Duodenal mucosa (tissue), 2 donors: ENCODE results near the gene WBP4.

Source experiments
- H3K27ac ChIP-seq: one replicate; pipeline ENCODE4 v1.7.0; 2013; ENCODE audit warnings: low read depth, low read length
- H3K27me3 ChIP-seq, 2 donors: one replicate each; pipeline ENCODE4 v1.7.0; 2013; ENCODE audit warnings: low read length in 2 of 2, control low read depth in 1 of 2; ENCODE audit not compliant: insufficient read depth in 2 of 2, control insufficient read depth in 1 of 2
- H3K36me3 ChIP-seq, 2 donors: one replicate each; pipeline ENCODE4 v1.7.0; 2013; ENCODE audit warnings: low read length in 2 of 2, control low read depth in 1 of 2; ENCODE audit not compliant: insufficient read depth in 2 of 2, control insufficient read depth in 1 of 2
- H3K4me1 ChIP-seq, 2 donors: one replicate each; pipeline ENCODE4 v1.7.0; 2013; ENCODE audit warnings: low read length in 2 of 2, control low read depth in 1 of 2; ENCODE audit not compliant: insufficient read depth in 2 of 2, control insufficient read depth in 1 of 2
- H3K4me3 ChIP-seq, 2 donors: one replicate each; pipeline ENCODE4 v1.7.0; 2013; ENCODE audit warnings: low read length in 2 of 2, low read depth in 1 of 2
- H3K9ac ChIP-seq, 2 donors: one replicate each; pipeline ENCODE4 v1.7.0; 2013; ENCODE audit warnings: low read length in 2 of 2, low read depth in 1 of 2
- H3K9me3 ChIP-seq, 2 donors: one replicate each; pipeline ENCODE4 v1.7.0; 2013; ENCODE audit warnings: low read length in 2 of 2, control low read depth in 1 of 2; ENCODE audit not compliant: control insufficient read depth in 1 of 2

Gene WBP4

GRCh38 chr13:41061075-41061913, at the start of gene WBP4:
WBP4 (plus strand) TSS chr13:41061509; CDS start chr13:41061674, 165 bp downstream.
- H3K27ac ChIP-seq: peak within 1 kb of the TSS; percentile 98
- peaks cover 8 to 9% of the 10 kb centered on the region in 2 donors for H3K36me3 ChIP-seq
- H3K4me3 ChIP-seq: peak within 1 kb of the TSS; percentile 83 to 96
- H3K9me3 ChIP-seq: no peaks in the 10 kb centered on the region
- peaks cover 43 to 51% of the 10 kb centered on the region in 2 donors for H3K4me1 ChIP-seq
- peak within 1 kb of the TSS; percentile 82 to 97 for H3K9ac ChIP-seq
- no peaks in the 10 kb centered on the region for H3K27me3 ChIP-seq

- Histone ChIP-seq H3K4me3 (no peak overlapping the region), H3K9me3 (no peaks in the 10 kb centered on the region), H3K36me3 (no peaks in the 10 kb centered on the region), H3K27me3 (no peaks in the 10 kb centered on the region), H3K27ac (no peak overlapping the region), H3K4me1 (peaks cover 36 to 39% of the 10 kb centered on the region in 2 donors), H3K9ac (no peak overlapping the region)
Measured at GRCh38 chr13:41012536-41012935, 48.8 kb upstream of the WBP4 start.

- Histone ChIP-seq H3K4me3 (no peak overlapping the region), H3K27ac (no peak overlapping the region)
Measured at GRCh38 chr13:41013835-41014234, 47.5 kb upstream of the WBP4 start.

GRCh38 chr13:41015920-41016319, 45.4 kb upstream of the WBP4 start:
- peak overlapping the region; percentile 21 to 48 for H3K4me3 ChIP-seq
- no peak overlapping the region for H3K27ac ChIP-seq
- no peaks in the 10 kb centered on the region for H3K27me3 ChIP-seq
- H3K9ac ChIP-seq: peak overlapping the region in 1 of 2 donors; percentile 14
- H3K4me1 ChIP-seq: peaks cover 28 to 36% of the 10 kb centered on the region in 2 donors
- H3K36me3 ChIP-seq: no peaks in the 10 kb centered on the region
- no peaks in the 10 kb centered on the region for H3K9me3 ChIP-seq

More at GRCh38 chr13:41013835-41014234, 47.5 kb upstream of the WBP4 start:
- H3K9ac ChIP-seq: no peak overlapping the region
- H3K9me3 ChIP-seq: no peaks in the 10 kb centered on the region
- peaks cover 24 to 28% of the 10 kb centered on the region in 2 donors for H3K4me1 ChIP-seq
- H3K36me3 ChIP-seq: no peaks in the 10 kb centered on the region
- no peaks in the 10 kb centered on the region for H3K27me3 ChIP-seq

GRCh38 chr13:41017159-41017558, 44.1 kb upstream of the WBP4 start:
- Histone ChIP-seq H3K27ac (peak overlapping the region; percentile 38), H3K36me3 (no peaks in the 10 kb centered on the region), H3K4me1 (peaks cover 25 to 49% of the 10 kb centered on the region in 2 donors), H3K9me3 (no peaks in the 10 kb centered on the region), H3K4me3 (peak overlapping the region; percentile 75 to 76), H3K9ac (peak overlapping the region; percentile 83 to 89), H3K27me3 (no peaks in the 10 kb centered on the region)

GRCh38 chr13:41017817-41018601, 43.3 kb upstream of the WBP4 start:
- peak overlapping the region; percentile 58 for H3K27ac ChIP-seq
- peak overlapping the region; percentile 83 to 89 for H3K9ac ChIP-seq

GRCh38 chr13:41018602-41018948, 42.7 kb upstream of the WBP4 start:
- H3K9me3 ChIP-seq: no peaks in the 10 kb centered on the region
- H3K27me3 ChIP-seq: no peaks in the 10 kb centered on the region
- peaks cover 25 to 49% of the 10 kb centered on the region in 2 donors for H3K4me1 ChIP-seq
- H3K27ac ChIP-seq: peak overlapping the region; percentile 91
- no peaks in the 10 kb centered on the region for H3K36me3 ChIP-seq
- H3K4me3 ChIP-seq: peak overlapping the region; percentile 75 to 76
- H3K9ac ChIP-seq: peak overlapping the region; percentile 83 to 89

More at GRCh38 chr13:41017817-41018601, 43.3 kb upstream of the WBP4 start:
- Histone ChIP-seq H3K4me3 (peak overlapping the region; percentile 75 to 76), H3K9me3 (no peaks in the 10 kb centered on the region), H3K4me1 (peaks cover 25 to 49% of the 10 kb centered on the region in 2 donors), H3K36me3 (no peaks in the 10 kb centered on the region), H3K27me3 (no peaks in the 10 kb centered on the region)

- H3K9ac ChIP-seq: peak within 1 kb of the TSS; percentile 83 to 89
- no peaks in the 10 kb centered on the region for H3K36me3 ChIP-seq
- H3K4me3 ChIP-seq: peak within 1 kb of the TSS; percentile 75 to 76
- H3K9me3 ChIP-seq: no peaks in the 10 kb centered on the region
- peak within 1 kb of the TSS; percentile 91 for H3K27ac ChIP-seq
- H3K4me1 ChIP-seq: peaks cover 24 to 48% of the 10 kb centered on the region in 2 donors
- no peaks in the 10 kb centered on the region for H3K27me3 ChIP-seq
Measured at GRCh38 chr13:41019011-41019487, 42.3 kb upstream of the WBP4 start, which contains the start of gene ELF1. ELF1 (minus strand) TSS chr13:41019316; CDS start chr13:40982054, 37,262 bp downstream.

GRCh38 chr13:41019578-41020347, 41.5 kb upstream of the WBP4 start:
- Histone ChIP-seq H3K4me1 (peaks cover 18 to 40% of the 10 kb centered on the region in 2 donors), H3K27me3 (no peaks in the 10 kb centered on the region), H3K4me3 (peak overlapping the region; percentile 75 to 76), H3K9ac (peak overlapping the region in 1 of 2 donors; percentile 59), H3K9me3 (no peaks in the 10 kb centered on the region), H3K27ac (peak overlapping the region; percentile 39), H3K36me3 (no peaks in the 10 kb centered on the region)
